ENCODE results near the gene ADGRV1. TPM values are rescaled to one million over a fixed set of nuclear protein-coding genes. Genes with fewer than 3 reads are reported as not detected.
"Not testable (repeated sequence)": the region's sequence is repeated elsewhere in the genome, so short reads cannot be mapped to it uniquely, and the experiment has no call there.

Gene ADGRV1
- total RNA-seq, 4 donors from 2014 or later = 0.39 to 1.9 (median 1.00) TPM

DNA sequence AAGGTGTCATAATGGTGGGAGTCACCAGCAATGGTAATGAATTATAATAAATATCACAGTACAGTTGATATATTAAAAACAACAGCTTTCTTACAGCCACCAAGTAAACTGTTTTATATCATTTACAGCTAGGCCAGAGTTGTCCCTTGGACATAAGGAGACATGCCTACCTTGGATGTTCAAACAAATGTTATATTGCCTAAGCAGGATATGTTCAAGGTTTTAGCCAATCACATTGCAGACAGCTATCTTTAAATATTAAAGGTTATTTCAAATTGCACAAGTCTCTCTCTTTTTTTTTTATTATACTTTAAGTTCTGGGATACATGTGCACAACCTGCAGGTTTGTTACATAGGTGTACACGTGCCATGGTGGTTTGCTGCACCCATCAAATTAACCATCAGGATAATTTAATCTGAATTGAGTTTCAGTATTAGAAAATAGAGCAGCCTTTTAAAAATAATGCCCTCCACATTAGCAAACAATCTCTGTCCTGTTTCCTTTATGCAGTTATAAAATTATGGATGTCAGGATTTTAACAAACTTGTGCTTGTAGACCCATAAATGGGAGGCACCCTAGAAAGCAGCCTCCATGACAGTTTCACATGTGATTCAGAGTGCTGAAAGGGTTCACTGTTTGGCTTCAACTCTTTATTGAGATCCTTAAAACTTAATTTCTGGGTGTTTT is 483.8 kb downstream of the ADGRV1 start:
- H3K36me3 ChIP-seq = no peaks in the 10 kb centered on the region
- no peak for TF ChIP-seq POLR2A (IDR thresholded peaks at IDR 0.05)
- no peak overlapping the region for H3K4me3 ChIP-seq
- H3K9me3 ChIP-seq = peaks cover 0 to 5% (median 2%) of the 10 kb centered on the region in 4 donors
- DNase-seq (ENCODE audit: low spot score in 2 of 2) = no peak
- peaks cover 0 to 14% (median 4%) of the 10 kb centered on the region in 4 donors for H3K4me1 ChIP-seq
- peak overlapping the region in 1 of 4 donors; percentile 76 for H3K27ac ChIP-seq
- 44 to 52% methylated on average over 1 of the region's 1 CpG for WGBS, 2 donors
- H3K27me3 ChIP-seq = no peaks in the 10 kb centered on the region

DNA sequence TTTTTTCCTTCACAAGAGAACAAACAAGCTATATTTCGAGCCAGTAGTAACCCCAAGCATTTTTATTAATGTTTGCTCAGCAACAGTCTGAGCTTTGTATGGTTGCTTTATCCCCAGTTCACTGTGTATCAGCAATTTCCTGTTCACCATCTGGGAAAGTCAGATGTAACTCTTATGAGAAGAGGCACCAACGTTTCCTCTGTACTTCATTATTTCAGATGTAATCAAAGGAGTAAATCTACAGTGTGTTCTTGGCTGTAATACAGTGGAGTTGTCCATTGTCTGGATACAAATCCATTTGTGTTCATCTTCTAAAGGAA is 484.3 kb downstream of the ADGRV1 start:
- TF ChIP-seq POLR2A (IDR thresholded peaks at IDR 0.05) (no peak), EP300 (IDR thresholded peaks at IDR 0.05) (peak in 1 of 2 donors; percentile 52)
- TF ChIP-seq, protein P1, sequence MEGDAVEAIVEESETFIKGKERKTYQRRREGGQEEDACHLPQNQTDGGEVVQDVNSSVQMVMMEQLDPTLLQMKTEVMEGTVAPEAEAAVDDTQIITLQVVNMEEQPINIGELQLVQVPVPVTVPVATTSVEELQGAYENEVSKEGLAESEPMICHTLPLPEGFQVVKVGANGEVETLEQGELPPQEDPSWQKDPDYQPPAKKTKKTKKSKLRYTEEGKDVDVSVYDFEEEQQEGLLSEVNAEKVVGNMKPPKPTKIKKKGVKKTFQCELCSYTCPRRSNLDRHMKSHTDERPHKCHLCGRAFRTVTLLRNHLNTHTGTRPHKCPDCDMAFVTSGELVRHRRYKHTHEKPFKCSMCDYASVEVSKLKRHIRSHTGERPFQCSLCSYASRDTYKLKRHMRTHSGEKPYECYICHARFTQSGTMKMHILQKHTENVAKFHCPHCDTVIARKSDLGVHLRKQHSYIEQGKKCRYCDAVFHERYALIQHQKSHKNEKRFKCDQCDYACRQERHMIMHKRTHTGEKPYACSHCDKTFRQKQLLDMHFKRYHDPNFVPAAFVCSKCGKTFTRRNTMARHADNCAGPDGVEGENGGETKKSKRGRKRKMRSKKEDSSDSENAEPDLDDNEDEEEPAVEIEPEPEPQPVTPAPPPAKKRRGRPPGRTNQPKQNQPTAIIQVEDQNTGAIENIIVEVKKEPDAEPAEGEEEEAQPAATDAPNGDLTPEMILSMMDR (IDR thresholded peaks at IDR 0.05) = no peak
- peaks cover 0 to 14% (median 4%) of the 10 kb centered on the region in 4 donors for H3K4me1 ChIP-seq
- 10 to 19% methylated on average over 2 of the region's 2 CpGs for WGBS, 2 donors
- no peaks in the 10 kb centered on the region for H3K27me3 ChIP-seq
- no peaks in the 10 kb centered on the region for H3K36me3 ChIP-seq
- no peak for DNase-seq (ENCODE audit: low spot score in 2 of 2)
- peaks cover 0 to 5% (median 2%) of the 10 kb centered on the region in 4 donors for H3K9me3 ChIP-seq
- no peak overlapping the region for H3K4me3 ChIP-seq
- peak overlapping the region in 2 of 4 donors; percentile 1 to 76 for H3K27ac ChIP-seq

DNA sequence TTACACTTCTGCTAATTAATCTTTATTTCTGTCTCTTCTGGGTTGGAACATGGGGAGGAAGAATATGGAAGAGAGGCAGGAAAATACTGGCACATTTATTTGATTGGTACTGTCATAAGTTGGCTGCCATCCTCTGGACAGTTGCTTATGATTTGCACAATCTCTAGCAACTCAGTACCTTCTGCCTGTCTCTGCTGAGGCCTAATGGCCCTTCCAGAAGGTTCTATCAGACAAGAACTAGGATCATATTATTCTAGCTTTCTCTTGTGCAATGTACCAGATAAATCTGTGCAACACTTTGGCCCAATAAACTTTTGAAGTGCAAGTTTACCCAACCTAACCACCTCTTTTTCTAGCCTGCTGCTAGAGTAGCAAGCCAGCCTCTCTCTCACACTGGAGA is 489.5 kb downstream of the ADGRV1 start:
- peaks cover 0 to 5% (median 2%) of the 10 kb centered on the region in 4 donors for H3K9me3 ChIP-seq
- no peaks in the 10 kb centered on the region for H3K36me3 ChIP-seq
- no peaks in the 10 kb centered on the region for H3K27me3 ChIP-seq
- TF ChIP-seq, protein P1 (IDR thresholded peaks at IDR 0.05) = no peak
- TF ChIP-seq EP300 (IDR thresholded peaks at IDR 0.05) = no peak
- no peak for TF ChIP-seq POLR2A (IDR thresholded peaks at IDR 0.05)
- no peak for DNase-seq (ENCODE audit: low spot score in 2 of 2)
- H3K4me3 ChIP-seq = no peak overlapping the region
- H3K27ac ChIP-seq = no peak overlapping the region
- H3K4me1 ChIP-seq = no peaks in the 10 kb centered on the region

DNA sequence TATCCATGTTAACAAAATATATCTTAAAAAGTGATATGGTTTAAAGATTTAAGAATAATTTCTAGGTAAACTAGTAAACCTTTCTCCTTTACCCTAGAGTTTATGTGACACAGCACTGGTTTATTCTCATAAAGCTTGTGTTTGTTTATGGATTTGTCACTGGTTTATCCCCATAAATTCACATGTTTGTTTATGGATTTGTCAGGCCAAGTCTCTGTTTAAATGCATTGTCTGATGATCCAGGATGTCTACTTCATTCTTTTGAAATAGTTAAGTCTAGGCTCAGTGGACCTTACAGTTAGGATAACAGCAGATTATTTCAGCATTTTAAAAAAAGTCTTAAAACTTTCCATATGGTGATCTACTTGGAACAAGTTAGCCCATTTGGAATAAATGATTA is 490.5 kb downstream of the ADGRV1 start:
- peaks cover 0 to 6% (median 3%) of the 10 kb centered on the region in 4 donors for H3K4me1 ChIP-seq

DNA sequence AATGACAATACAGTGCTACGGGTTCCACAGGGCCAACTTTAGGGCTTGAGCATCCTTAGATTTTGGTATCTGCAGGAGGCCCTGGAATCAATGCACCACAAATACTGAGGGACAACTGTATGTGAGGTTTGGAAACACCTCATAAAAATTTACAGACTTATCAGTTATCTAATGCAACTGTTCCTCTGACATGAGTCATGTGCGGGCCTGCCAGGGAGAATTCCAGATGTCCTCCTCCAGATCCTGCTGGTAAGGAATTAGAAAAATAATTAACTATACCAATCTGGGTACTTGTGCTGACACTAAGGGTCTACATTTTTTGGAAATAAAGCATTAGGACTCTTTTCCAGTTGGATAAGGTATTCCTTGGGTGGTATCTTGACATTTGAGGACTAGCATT is 491.2 kb downstream of the ADGRV1 start:
- H3K27ac ChIP-seq = no peak overlapping the region
- no peaks in the 10 kb centered on the region for H3K36me3 ChIP-seq
- peaks cover 0 to 6% (median 3%) of the 10 kb centered on the region in 4 donors for H3K4me1 ChIP-seq
- H3K9me3 ChIP-seq = peaks cover 0 to 5% (median 2%) of the 10 kb centered on the region in 4 donors
- DNase-seq (ENCODE audit: low spot score in 2 of 2) = no peak
- H3K4me3 ChIP-seq = no peak overlapping the region
- WGBS, 2 donors = 88 to 90% methylated on average over 2 of the region's 2 CpGs
- no peaks in the 10 kb centered on the region for H3K27me3 ChIP-seq
- TF ChIP-seq EP300 (IDR thresholded peaks at IDR 0.05) (no peak), POLR2A (IDR thresholded peaks at IDR 0.05) (no peak)
- TF ChIP-seq, protein P1 (IDR thresholded peaks at IDR 0.05) = no peak

More for the DNA sequence above, 490.5 kb downstream of the ADGRV1 start:
- Histone ChIP-seq H3K27ac (no peak overlapping the region), H3K9me3 (peaks cover 0 to 5% (median 2%) of the 10 kb centered on the region in 4 donors), H3K36me3 (no peaks in the 10 kb centered on the region), H3K27me3 (no peaks in the 10 kb centered on the region), H3K4me3 (no peak overlapping the region)
- TF ChIP-seq, protein P1 (IDR thresholded peaks at IDR 0.05) = no peak
- TF ChIP-seq POLR2A (IDR thresholded peaks at IDR 0.05) = no peak
- TF ChIP-seq EP300 (IDR thresholded peaks at IDR 0.05) = no peak
- no peak for DNase-seq (ENCODE audit: low spot score in 2 of 2)

DNA sequence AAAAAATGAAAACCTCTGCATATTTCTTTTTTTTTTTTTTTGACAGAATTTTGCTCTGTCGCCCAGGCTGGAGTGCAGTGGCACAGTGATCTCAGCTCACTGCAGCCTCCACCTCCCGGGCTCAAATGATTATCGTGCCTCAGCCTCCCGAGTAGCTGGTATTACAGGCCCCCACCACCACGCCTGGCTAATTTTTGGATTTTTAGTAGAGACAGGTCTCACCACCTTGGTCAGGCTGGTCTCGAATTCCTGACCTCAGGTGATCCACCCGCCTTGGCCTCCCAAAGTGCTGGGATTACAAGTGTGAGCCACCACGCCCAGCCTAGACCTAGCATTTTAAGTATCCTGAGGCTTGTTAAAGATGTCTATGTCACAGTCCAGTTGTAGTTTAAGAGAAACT is 493.8 kb downstream of the ADGRV1 start:
- H3K36me3 ChIP-seq; H3K27me3 ChIP-seq; DNase-seq (ENCODE audit: low spot score in 2 of 2); H3K9me3 ChIP-seq; H3K4me1 ChIP-seq; H3K4me3 ChIP-seq: not testable (repeated sequence)
- 94 to 95% methylated on average over 8 of the region's 8 CpGs for WGBS, 2 donors
- peak overlapping the region in 1 of 4 donors; percentile 54 for H3K27ac ChIP-seq

All from tibial nerve (tissue), 4 donors.